PC-3 (cell line): Measurements from ENCODE around the gene MRM3.

Experiments used
- EZH2 ChIP-seq: fragments of 300-600 bp; sonication (generic); IDR thresholded peaks from one replicate; pipeline ENCODE4 v1.6.1; 2017; ENCODE audit warnings: antibody characterized with exemption, mild to moderate bottlenecking, low read length; ENCODE audit not compliant: unreplicated experiment
- EZH2phosphoT487 ChIP-seq: fragments of 300-600 bp; sonication (generic); IDR thresholded peaks from 2 replicates; pipeline ENCODE4 v1.6.1; 2018; ENCODE audit warnings: mild to moderate bottlenecking, antibody characterized with exemption, low read length, borderline replicate concordance
- TF ChIP-seq, protein P1 (sequence below): fragments of 300-600 bp; sonication (generic); conservative IDR thresholded peaks from 2 replicates; pipeline ENCODE4 v1.5.1; 2017; ENCODE audit warnings: antibody characterized with exemption, low read depth, mild to moderate bottlenecking, low read length

DNA sequence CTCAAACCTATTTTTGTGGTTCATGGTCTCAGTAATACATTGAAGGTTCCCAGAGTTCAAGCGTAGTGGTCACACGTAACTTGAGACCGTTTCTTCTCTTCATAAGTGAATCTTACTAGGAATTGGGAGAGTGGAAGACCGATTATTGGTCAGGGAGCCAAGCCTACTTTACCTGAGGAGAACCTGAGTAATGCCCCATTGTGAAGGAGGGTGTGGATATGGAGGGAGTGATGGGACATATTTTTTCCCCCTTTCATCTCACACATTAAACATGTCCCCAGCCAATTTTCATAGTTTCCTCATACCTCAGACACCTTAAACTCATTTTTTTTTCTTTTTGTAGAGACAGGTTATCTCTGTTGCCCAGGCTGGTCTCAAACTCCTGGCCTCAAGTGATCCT, 39.0 kb upstream of the MRM3 start:
- TF ChIP-seq, protein P1, sequence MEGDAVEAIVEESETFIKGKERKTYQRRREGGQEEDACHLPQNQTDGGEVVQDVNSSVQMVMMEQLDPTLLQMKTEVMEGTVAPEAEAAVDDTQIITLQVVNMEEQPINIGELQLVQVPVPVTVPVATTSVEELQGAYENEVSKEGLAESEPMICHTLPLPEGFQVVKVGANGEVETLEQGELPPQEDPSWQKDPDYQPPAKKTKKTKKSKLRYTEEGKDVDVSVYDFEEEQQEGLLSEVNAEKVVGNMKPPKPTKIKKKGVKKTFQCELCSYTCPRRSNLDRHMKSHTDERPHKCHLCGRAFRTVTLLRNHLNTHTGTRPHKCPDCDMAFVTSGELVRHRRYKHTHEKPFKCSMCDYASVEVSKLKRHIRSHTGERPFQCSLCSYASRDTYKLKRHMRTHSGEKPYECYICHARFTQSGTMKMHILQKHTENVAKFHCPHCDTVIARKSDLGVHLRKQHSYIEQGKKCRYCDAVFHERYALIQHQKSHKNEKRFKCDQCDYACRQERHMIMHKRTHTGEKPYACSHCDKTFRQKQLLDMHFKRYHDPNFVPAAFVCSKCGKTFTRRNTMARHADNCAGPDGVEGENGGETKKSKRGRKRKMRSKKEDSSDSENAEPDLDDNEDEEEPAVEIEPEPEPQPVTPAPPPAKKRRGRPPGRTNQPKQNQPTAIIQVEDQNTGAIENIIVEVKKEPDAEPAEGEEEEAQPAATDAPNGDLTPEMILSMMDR: no peak
- TF ChIP-seq EZH2: no peak
- no peak for TF ChIP-seq EZH2phosphoT487
